HepG2 (cell line): ENCODE data around the gene GNAI2. TPM values are rescaled to one million over a fixed set of nuclear protein-coding genes. Genes with fewer than 3 reads are reported as not detected.
A peak's percentile ranks its signal among the peaks of the same experiment; 100 is the strongest.

Experiments
- AHR ChIP-seq: IDR thresholded peaks from 2 replicates; pipeline ENCODE4 v1.6.1; 2018; ENCODE audit warnings: missing genetic modification reagents, missing compliant biosample characterization
- MBD4 ChIP-seq: IDR thresholded peaks from 2 replicates; pipeline ENCODE4 v1.6.1; 2012; ENCODE audit warnings: low read length, inconsistent platforms, borderline replicate concordance
- NCOR1 ChIP-seq: fragments of 200-600 bp; sonication (generic); IDR thresholded peaks from 2 replicates; pipeline ENCODE4 v1.7.0; 2017; ENCODE audit warnings: antibody characterized with exemption, low read length, borderline replicate concordance
- polyA plus RNA-seq, 8 experiments: library from polyadenylated mRNA; depleted of rRNA in 3 of 8; stranded (reverse) in 7 of 8; unstranded in 1 of 8; fragments of >200 nt; fragmentation: Illumina TruSeq in 4 of 8; extraction: Trizol in 4 of 8; gene quantifications; 2 replicates each; pipeline versions ENCODE4 v1.2.1 to v1.2.3, GENCODE V29; 2011 to 2016; ENCODE audit warnings: low read depth in 4 of 8, missing spikeins in 1 of 8, mixed read lengths in 1 of 8; ENCODE audit not compliant: insufficient read depth in 1 of 8
- total RNA-seq, 5 experiments: library from RNA; depleted of rRNA; stranded (reverse); fragments of >200 nt; fragmentation: Illumina TruSeq; extraction: Trizol; gene quantifications; 2 replicates each; pipeline ENCODE4 v1.2.3, GENCODE V29; 2016; ENCODE audit warnings: low read depth in 1 of 5
- TF ChIP-seq, protein P1 (sequence below): sonication (generic); formaldehyde crosslinking; IDR thresholded peaks from 2 replicates; pipeline ENCODE4 v1.5.1; 2020; ENCODE audit warnings: missing genetic modification reagents, mild to moderate bottlenecking, borderline replicate concordance
- TF ChIP-seq, protein P2 (sequence below): sonication (generic); formaldehyde crosslinking; IDR thresholded peaks from 2 replicates; pipeline ENCODE4 v1.5.0; 2020; ENCODE audit warnings: mild to moderate bottlenecking, missing genetic modification reagents, borderline replicate concordance
- TF ChIP-seq, protein P3 (sequence below): sonication (generic); formaldehyde crosslinking; IDR thresholded peaks from 2 replicates; pipeline ENCODE4 v1.5.1; 2020; ENCODE audit warnings: mild to moderate bottlenecking, missing genetic modification reagents, moderate library complexity

The GNAI2 gene
- total and polyA plus RNA-seq, 2 of the 13 experiments (the other 11 are each of a cell fraction or from before 2014, with no cell fraction given) = 51.1 to 66.2 TPM

DNA sequence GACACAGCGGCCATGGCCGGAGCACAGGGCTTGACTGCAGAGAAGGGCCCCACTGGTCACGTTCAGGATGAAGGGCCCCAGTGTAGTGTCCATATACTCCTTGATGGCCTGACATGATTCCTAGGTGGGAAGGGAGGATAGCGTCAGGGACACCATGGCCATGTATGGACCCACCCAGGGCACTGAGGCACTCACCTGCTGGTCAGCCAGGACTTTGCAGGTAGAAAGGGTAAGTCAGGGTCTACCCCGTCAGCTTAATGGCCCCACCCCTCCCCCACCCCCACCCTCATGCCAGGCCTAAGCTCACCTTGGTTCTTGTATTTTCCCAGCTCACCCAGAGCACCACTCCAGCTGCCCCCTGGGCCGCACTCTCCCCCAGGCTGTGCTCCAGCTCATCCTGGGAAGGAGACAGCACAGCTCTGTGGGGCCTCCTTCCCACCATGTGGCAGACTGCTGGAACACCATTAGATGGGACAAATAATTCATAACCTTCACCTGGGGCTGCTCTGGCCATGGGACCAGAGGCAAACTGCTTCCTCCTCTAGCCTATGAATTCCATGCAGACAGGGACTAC lies 64.8 kb downstream of the GNAI2 start (continued):
- TF ChIP-seq, protein P1, sequence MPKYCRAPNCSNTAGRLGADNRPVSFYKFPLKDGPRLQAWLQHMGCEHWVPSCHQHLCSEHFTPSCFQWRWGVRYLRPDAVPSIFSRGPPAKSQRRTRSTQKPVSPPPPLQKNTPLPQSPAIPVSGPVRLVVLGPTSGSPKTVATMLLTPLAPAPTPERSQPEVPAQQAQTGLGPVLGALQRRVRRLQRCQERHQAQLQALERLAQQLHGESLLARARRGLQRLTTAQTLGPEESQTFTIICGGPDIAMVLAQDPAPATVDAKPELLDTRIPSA (CRISPR knock-in tag) = no peak
- TF ChIP-seq NCOR1 (no peak), AHR (CRISPR knock-in tag) (no peak), MBD4 (no peak)
- TF ChIP-seq, protein P2, sequence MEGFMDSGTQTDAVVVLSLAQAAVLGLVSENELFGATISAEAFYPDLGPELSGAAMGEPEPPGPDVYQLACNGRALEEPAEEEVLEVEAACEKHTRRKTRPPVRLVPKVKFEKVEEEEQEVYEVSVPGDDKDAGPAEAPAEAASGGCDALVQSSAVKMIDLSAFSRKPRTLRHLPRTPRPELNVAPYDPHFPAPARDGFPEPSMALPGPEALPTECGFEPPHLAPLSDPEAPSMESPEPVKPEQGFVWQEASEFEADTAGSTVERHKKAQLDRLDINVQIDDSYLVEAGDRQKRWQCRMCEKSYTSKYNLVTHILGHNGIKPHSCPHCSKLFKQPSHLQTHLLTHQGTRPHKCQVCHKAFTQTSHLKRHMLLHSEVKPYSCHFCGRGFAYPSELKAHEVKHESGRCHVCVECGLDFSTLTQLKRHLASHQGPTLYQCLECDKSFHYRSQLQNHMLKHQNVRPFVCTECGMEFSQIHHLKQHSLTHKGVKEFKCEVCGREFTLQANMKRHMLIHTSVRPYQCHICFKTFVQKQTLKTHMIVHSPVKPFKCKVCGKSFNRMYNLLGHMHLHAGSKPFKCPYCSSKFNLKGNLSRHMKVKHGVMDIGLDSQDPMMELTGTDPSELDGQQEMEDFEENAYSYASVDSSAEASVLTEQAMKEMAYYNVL = no peak
- TF ChIP-seq, protein P3, sequence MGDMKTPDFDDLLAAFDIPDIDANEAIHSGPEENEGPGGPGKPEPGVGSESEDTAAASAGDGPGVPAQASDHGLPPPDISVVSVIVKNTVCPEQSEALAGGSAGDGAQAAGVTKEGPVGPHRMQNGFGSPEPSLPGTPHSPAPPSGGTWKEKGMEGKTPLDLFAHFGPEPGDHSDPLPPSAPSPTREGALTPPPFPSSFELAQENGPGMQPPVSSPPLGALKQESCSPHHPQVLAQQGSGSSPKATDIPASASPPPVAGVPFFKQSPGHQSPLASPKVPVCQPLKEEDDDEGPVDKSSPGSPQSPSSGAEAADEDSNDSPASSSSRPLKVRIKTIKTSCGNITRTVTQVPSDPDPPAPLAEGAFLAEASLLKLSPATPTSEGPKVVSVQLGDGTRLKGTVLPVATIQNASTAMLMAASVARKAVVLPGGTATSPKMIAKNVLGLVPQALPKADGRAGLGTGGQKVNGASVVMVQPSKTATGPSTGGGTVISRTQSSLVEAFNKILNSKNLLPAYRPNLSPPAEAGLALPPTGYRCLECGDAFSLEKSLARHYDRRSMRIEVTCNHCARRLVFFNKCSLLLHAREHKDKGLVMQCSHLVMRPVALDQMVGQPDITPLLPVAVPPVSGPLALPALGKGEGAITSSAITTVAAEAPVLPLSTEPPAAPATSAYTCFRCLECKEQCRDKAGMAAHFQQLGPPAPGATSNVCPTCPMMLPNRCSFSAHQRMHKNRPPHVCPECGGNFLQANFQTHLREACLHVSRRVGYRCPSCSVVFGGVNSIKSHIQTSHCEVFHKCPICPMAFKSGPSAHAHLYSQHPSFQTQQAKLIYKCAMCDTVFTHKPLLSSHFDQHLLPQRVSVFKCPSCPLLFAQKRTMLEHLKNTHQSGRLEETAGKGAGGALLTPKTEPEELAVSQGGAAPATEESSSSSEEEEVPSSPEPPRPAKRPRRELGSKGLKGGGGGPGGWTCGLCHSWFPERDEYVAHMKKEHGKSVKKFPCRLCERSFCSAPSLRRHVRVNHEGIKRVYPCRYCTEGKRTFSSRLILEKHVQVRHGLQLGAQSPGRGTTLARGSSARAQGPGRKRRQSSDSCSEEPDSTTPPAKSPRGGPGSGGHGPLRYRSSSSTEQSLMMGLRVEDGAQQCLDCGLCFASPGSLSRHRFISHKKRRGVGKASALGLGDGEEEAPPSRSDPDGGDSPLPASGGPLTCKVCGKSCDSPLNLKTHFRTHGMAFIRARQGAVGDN = peak; percentile 49
